Measurements from ENCODE around the gene STAC3.
A peak's percentile ranks its signal among the peaks of the same experiment; 100 is the strongest.

STAC3 gene

GRCh38 chr12:57213058-57213715 is 37.8 kb downstream of the STAC3 start:
- TF ChIP-seq CTCF (conservative IDR thresholded peaks at IDR 0.05; ENCODE audit: control insufficient read depth, insufficient read depth, low read depth, low read length), result peak; percentile 86
- H3K4me3 ChIP-seq (ENCODE audit: control insufficient read depth, low read depth, low read length), result no peak overlapping the region
- peak; percentile 83 for DNase-seq (ENCODE audit: low read depth)

GRCh38 chr12:57212701-57213057 is 38.3 kb downstream of the STAC3 start:
- no peak for DNase-seq (ENCODE audit: low read depth)
- no peak overlapping the region for H3K4me3 ChIP-seq (ENCODE audit: control insufficient read depth, low read depth, low read length)
- no peak for TF ChIP-seq CTCF (conservative IDR thresholded peaks at IDR 0.05; ENCODE audit: control insufficient read depth, insufficient read depth, low read depth, low read length)

- TF ChIP-seq CTCF (conservative IDR thresholded peaks at IDR 0.05; ENCODE audit: control insufficient read depth, insufficient read depth, low read depth, low read length), result no peak
- no peak for DNase-seq (ENCODE audit: low read depth)
- H3K4me3 ChIP-seq (ENCODE audit: control insufficient read depth, low read depth, low read length), result no peak overlapping the region
Observed at GRCh38 chr12:57211791-57212700, 38.9 kb downstream of the STAC3 start.

GRCh38 chr12:57210926-57211692 is 39.9 kb downstream of the STAC3 start:
- no peak overlapping the region for H3K4me3 ChIP-seq (ENCODE audit: control insufficient read depth, low read depth, low read length)
- TF ChIP-seq CTCF (conservative IDR thresholded peaks at IDR 0.05; ENCODE audit: control insufficient read depth, insufficient read depth, low read depth, low read length), result no peak
- no peak for DNase-seq (ENCODE audit: low read depth)

GRCh38 chr12:57210461-57210860 is 40.5 kb downstream of the STAC3 start:
- H3K4me3 ChIP-seq (ENCODE audit: control insufficient read depth, low read depth, low read length), result no peak overlapping the region
- TF ChIP-seq CTCF (conservative IDR thresholded peaks at IDR 0.05; ENCODE audit: control insufficient read depth, insufficient read depth, low read depth, low read length), result no peak
- no peak for DNase-seq (ENCODE audit: low read depth)

GRCh38 chr12:57209916-57210315 is 41.1 kb downstream of the STAC3 start:
- H3K4me3 ChIP-seq (ENCODE audit: control insufficient read depth, low read depth, low read length), result no peak overlapping the region
- no peak for DNase-seq (ENCODE audit: low read depth)
- TF ChIP-seq CTCF (conservative IDR thresholded peaks at IDR 0.05; ENCODE audit: control insufficient read depth, insufficient read depth, low read depth, low read length), result no peak

Data from fibroblast of mammary gland (primary cell).